Right cardiac atrium (tissue), 5 donors: ENCODE results near the gene MAPKAPK3. TPM values are rescaled to one million over a fixed set of nuclear protein-coding genes. Genes with fewer than 3 reads are reported as not detected.

Source experiments
- ATAC-seq, 2 donors: fragments of 200-7000 bp; cut with Tn5 transposase; one replicate each; pipeline versions ENCODE4 v1.8.0 to v1.9.1; 2020; ENCODE audit warnings: moderate library complexity in 2 of 2, mild to moderate bottlenecking in 1 of 2
- DNase-seq, 3 donors: peaks; one replicate each; pipeline ENCODE4 v3.0.0-alpha.2; 2020
- H3K27ac ChIP-seq: one replicate; pipeline ENCODE4 v1.5.1; 2013; ENCODE audit warnings: mild to moderate bottlenecking, low read length, control low read depth, moderate library complexity
- H3K27me3 ChIP-seq: one replicate; pipeline ENCODE4 v1.6.1; 2013; ENCODE audit not compliant: control insufficient read depth, insufficient read depth
- H3K4me1 ChIP-seq: one replicate; pipeline ENCODE4 v1.6.1; 2013; ENCODE audit warnings: low read length; ENCODE audit not compliant: control insufficient read depth, insufficient read depth
- H3K4me3 ChIP-seq: one replicate; pipeline ENCODE4 v1.5.1; 2013; ENCODE audit warnings: low read length, control low read depth
- H3K9me3 ChIP-seq: one replicate; pipeline ENCODE4 v1.6.1; 2013; ENCODE audit warnings: low read length; ENCODE audit not compliant: control insufficient read depth
- WGBS: extraction: QIAGEN DNeasy Blood & Tissue Kit; methylation state at CpG from one replicate; pipeline ENCODE4 v1.1.7; 2013; 5-methylcytosine and 5-hydroxymethylcytosine counted together
- intact Hi-C, 4 donors: fragments of 100-400 bp; cut with DNase I; formaldehyde crosslinking; loops; one replicate each; pipeline versions ENCODE4 v1.11.0 to v1.14.0; 2022 to 2023
- polyA plus RNA-seq: library from polyadenylated mRNA; stranded (reverse); fragments of 200-250 nt; gene quantifications from one replicate; pipeline ENCODE4 v1.2.3, GENCODE V29; 2013
- total RNA-seq, 4 donors: library from RNA; stranded (reverse); fragmentation: NEBNext Ultra II Directional; extraction: Animal tissue kit (Norgen Biotek cat#: 25700); gene quantifications; one replicate each; pipeline ENCODE4 v1.2.1, GENCODE V29; 2021
- donor health status: healthy with polysubstance abuse.
- donor health status: DM: no; HTN: yes; CAD: no.
- donor health status: DM: no; HTN: no; CAD: no.
- donor health status: DM: no; HTN: yes; CAD: no; lungs with severe emphysema.
- donor health status: DM: yes; HTN: yes; CAD: no.

Gene MAPKAPK3
- total and polyA plus RNA-seq, 5 donors: 167 to 260 (median 224) TPM

GRCh38 chr3:50587806-50588758 is 28.9 kb upstream of the MAPKAPK3 start:
- H3K27me3 ChIP-seq: no peaks in the 10 kb centered on the region
- no peak overlapping the region for H3K4me3 ChIP-seq
- peak overlapping the region; percentile 53 for H3K27ac ChIP-seq
- no peak for ATAC-seq
- WGBS: 58% methylated on average over 17 of the region's 17 CpGs
- no peaks in the 10 kb centered on the region for H3K9me3 ChIP-seq
- intact Hi-C loops: no loop called here
- H3K4me1 ChIP-seq: peaks cover 24% of the 10 kb centered on the region
- DNase-seq: peak in 2 of 3 donors; percentile 27 to 48

GRCh38 chr3:50588759-50589433 is 28.1 kb upstream of the MAPKAPK3 start:
- no peak overlapping the region for H3K4me3 ChIP-seq
- no peak overlapping the region for H3K27ac ChIP-seq
- intact Hi-C loops: no loop called here
- H3K27me3 ChIP-seq: no peaks in the 10 kb centered on the region
- ATAC-seq (no peak), DNase-seq (no peak)
- 90% methylated on average over 4 of the region's 4 CpGs for WGBS
- H3K9me3 ChIP-seq: no peaks in the 10 kb centered on the region
- peaks cover 20% of the 10 kb centered on the region for H3K4me1 ChIP-seq

- no peak overlapping the region for H3K4me3 ChIP-seq
- WGBS: 64% methylated on average over 9 of the region's 9 CpGs
- no peaks in the 10 kb centered on the region for H3K9me3 ChIP-seq
- DNase-seq (peak in 2 of 3 donors; percentile 28 to 50), ATAC-seq (no peak)
- H3K27ac ChIP-seq: no peak overlapping the region
- intact Hi-C loops: no loop called here
- peaks cover 13% of the 10 kb centered on the region for H3K4me1 ChIP-seq
- H3K27me3 ChIP-seq: no peaks in the 10 kb centered on the region
Observed at GRCh38 chr3:50591196-50591741, 25.7 kb upstream of the MAPKAPK3 start.

- Histone ChIP-seq H3K4me3 (no peak overlapping the region), H3K4me1 (peaks cover 13% of the 10 kb centered on the region), H3K27ac (peak overlapping the region; percentile 25), H3K9me3 (no peaks in the 10 kb centered on the region), H3K27me3 (no peaks in the 10 kb centered on the region)
- intact Hi-C loops: no loop called here
- WGBS: 41% methylated on average over 5 of the region's 5 CpGs
- DNase-seq: peak in 2 of 3 donors; percentile 66
- ATAC-seq: peak; percentile 34 to 40
Observed at GRCh38 chr3:50592568-50592967, 24.4 kb upstream of the MAPKAPK3 start.

- 31% methylated on average over 2 of the region's 2 CpGs for WGBS
- H3K27me3 ChIP-seq: no peaks in the 10 kb centered on the region
- no peaks in the 10 kb centered on the region for H3K9me3 ChIP-seq
- H3K27ac ChIP-seq: no peak overlapping the region
- ATAC-seq (no peak), DNase-seq (peak in 2 of 3 donors; percentile 42 to 62)
- peaks cover 9% of the 10 kb centered on the region for H3K4me1 ChIP-seq
- intact Hi-C loops: no loop called here
- no peak overlapping the region for H3K4me3 ChIP-seq
Observed at GRCh38 chr3:50594253-50594785, 22.6 kb upstream of the MAPKAPK3 start.

- peak overlapping the region; percentile 80 for H3K27ac ChIP-seq
- peaks cover 19% of the 10 kb centered on the region for H3K4me1 ChIP-seq
- intact Hi-C loops: no loop called here
- 72% methylated on average over 6 of the region's 6 CpGs for WGBS
- H3K27me3 ChIP-seq: no peaks in the 10 kb centered on the region
- H3K4me3 ChIP-seq: no peak overlapping the region
- ATAC-seq: no peak
- DNase-seq: peak in 2 of 3 donors; percentile 49 to 58
- no peaks in the 10 kb centered on the region for H3K9me3 ChIP-seq
Observed at GRCh38 chr3:50599115-50599715, 17.7 kb upstream of the MAPKAPK3 start.

- Histone ChIP-seq H3K27me3 (no peaks in the 10 kb centered on the region), H3K27ac (peak overlapping the region; percentile 80), H3K4me1 (peaks cover 19% of the 10 kb centered on the region), H3K4me3 (no peak overlapping the region), H3K9me3 (no peaks in the 10 kb centered on the region)
- intact Hi-C loops: no loop called here
- ATAC-seq (no peak), DNase-seq (peak in 2 of 3 donors; percentile 56 to 59)
- WGBS: 73% methylated on average over 1 of the region's 1 CpG
Observed at GRCh38 chr3:50599716-50600118, 17.2 kb upstream of the MAPKAPK3 start.

- no peaks in the 10 kb centered on the region for H3K27me3 ChIP-seq
- peak overlapping the region; percentile 80 for H3K27ac ChIP-seq
- peak in 2 of 3 donors; percentile 65 to 74 for DNase-seq
- intact Hi-C loops: no loop called here
- WGBS: 65% methylated on average over 9 of the region's 9 CpGs
- no peak for ATAC-seq
- H3K4me1 ChIP-seq: peaks cover 24% of the 10 kb centered on the region
- H3K4me3 ChIP-seq: no peak overlapping the region
- no peaks in the 10 kb centered on the region for H3K9me3 ChIP-seq
Observed at GRCh38 chr3:50600141-50600753, 16.7 kb upstream of the MAPKAPK3 start.

- peak overlapping the region; percentile 99 for H3K27ac ChIP-seq
- intact Hi-C loops: no loop called here
- DNase-seq: peak; percentile 96 to 99 (median 99)
- whole genome bisulfite sequencing: 4% methylated on average over 14 of the region's 14 CpGs
- H3K4me3 ChIP-seq: no peak overlapping the region
- peaks cover 24% of the 10 kb centered on the region for H3K4me1 ChIP-seq
- H3K9me3 ChIP-seq: no peaks in the 10 kb centered on the region
- peak; percentile 87 to 88 for ATAC-seq
- no peaks in the 10 kb centered on the region for H3K27me3 ChIP-seq
Observed at GRCh38 chr3:50600841-50601591, 15.9 kb upstream of the MAPKAPK3 start.
